ENCODE data around the gene MGAT3.

- no peak for TF ChIP-seq CTCF (IDR thresholded peaks at IDR 0.05; ENCODE audit: insufficient read depth, low read length)
- no peak for TF ChIP-seq POLR2AphosphoS5 (IDR thresholded peaks at IDR 0.05; ENCODE audit: low read depth)
- no peak for TF ChIP-seq REST (IDR thresholded peaks at IDR 0.05; ENCODE audit: insufficient replicate concordance, low read depth)
- TF ChIP-seq GABPA (IDR thresholded peaks at IDR 0.05; ENCODE audit: low read depth): no peak
- TF ChIP-seq SPI1 (IDR thresholded peaks at IDR 0.05; ENCODE audit: borderline replicate concordance, low read depth): no peak
These were observed 48.0 kb upstream of the MGAT3 start for GRCh38 chr22:39408807-39409206.
